Neural cell (in vitro differentiated cells): Measurements from ENCODE around the gene MYO3B. TPM values are rescaled to one million over a fixed set of nuclear protein-coding genes. Genes with fewer than 3 reads are reported as not detected.

Experiments
- H2AFZ ChIP-seq: fragments of 200-600, 300-800 bp; sonication (generic), shearing (Covaris generic); 2 replicates; pipeline ENCODE4 v1.6.0; 2014; ENCODE audit warnings: low read depth, mild to moderate bottlenecking, antibody characterized with exemption, low read length, moderate library complexity
- H3F3A ChIP-seq: fragments of 200-600 bp; shearing (Covaris generic); 2 replicates; pipeline ENCODE4 v1.6.1; 2016; ENCODE audit warnings: mild to moderate bottlenecking, moderate library complexity, mixed read lengths, antibody characterized with exemption, low read length; ENCODE audit not compliant: insufficient read depth, poor library complexity, severe bottlenecking
- H3K27ac ChIP-seq: fragments of 200-600, 300-800 bp; sonication (generic), shearing (Covaris generic); 2 replicates; pipeline ENCODE4 v1.5.1; 2014; ENCODE audit warnings: mild to moderate bottlenecking, low read length, moderate library complexity
- H3K27me3 ChIP-seq: fragments of 300-800, 200-600 bp; sonication (generic), shearing (Covaris generic); 2 replicates; pipeline ENCODE4 v1.6.0; 2014; ENCODE audit warnings: mild to moderate bottlenecking, low read depth, low read length, moderate library complexity; ENCODE audit not compliant: insufficient read depth
- H3K36me3 ChIP-seq: fragments of 300-800, 200-600 bp; sonication (generic), shearing (Covaris generic); 2 replicates; pipeline ENCODE4 v1.5.1; 2014; ENCODE audit warnings: mild to moderate bottlenecking, antibody characterized with exemption, low read length, moderate library complexity; ENCODE audit not compliant: insufficient read depth
- H3K4me2 ChIP-seq: fragments of 300-800, 200-600 bp; sonication (generic), shearing (Covaris generic); 2 replicates; pipeline ENCODE4 v1.6.0; 2014; ENCODE audit warnings: mild to moderate bottlenecking, low read length
- H3K4me3 ChIP-seq: fragments of 300-800, 200-600 bp; sonication (generic), shearing (Covaris generic); 2 replicates; pipeline ENCODE4 v1.5.1; 2014; ENCODE audit warnings: mild to moderate bottlenecking, low read length, moderate library complexity
- H3K79me2 ChIP-seq: fragments of 200-600 bp; shearing (Covaris generic); replicated peaks from 2 replicates; pipeline ENCODE4 v1.6.0; 2014; ENCODE audit warnings: mild to moderate bottlenecking, low read length, moderate library complexity; ENCODE audit not compliant: insufficient read depth
- H3K9ac ChIP-seq: fragments of 300-800, 200-600 bp; sonication (generic), shearing (Covaris generic); 2 replicates; pipeline ENCODE4 v1.6.1; 2016; ENCODE audit warnings: mild to moderate bottlenecking, low read length, mixed read lengths
- H3K9me2 ChIP-seq: fragments of 200-600 bp; shearing (Covaris generic); 2 replicates; pipeline ENCODE4 v1.6.1; 2016; ENCODE audit warnings: mild to moderate bottlenecking, low read length, mixed read lengths; ENCODE audit not compliant: insufficient read depth
- H3K9me3 ChIP-seq: fragments of 200-600, 300-800 bp; sonication (generic), shearing (Covaris generic); 2 replicates; pipeline ENCODE4 v1.6.1; 2016; ENCODE audit warnings: mild to moderate bottlenecking, mixed run types, low read length, moderate library complexity, mixed read lengths
- H4K20me1 ChIP-seq: fragments of 200-600 bp; shearing (Covaris generic); 2 replicates; pipeline ENCODE4 v1.6.1; 2016; ENCODE audit warnings: mild to moderate bottlenecking, mixed run types; ENCODE audit not compliant: insufficient read depth
- CTCF ChIP-seq: fragments of 450-650 bp; IDR thresholded peaks from 2 replicates; pipeline ENCODE4 v1.5.1; 2014; ENCODE audit warnings: antibody characterized with exemption, mild to moderate bottlenecking, moderate library complexity; ENCODE audit not compliant: poor library complexity, severe bottlenecking
- EP300 ChIP-seq: fragments of 450-650 bp; conservative IDR thresholded peaks from 2 replicates; pipeline ENCODE4 v1.6.1; 2014; ENCODE audit warnings: antibody characterized with exemption, mild to moderate bottlenecking, moderate library complexity; ENCODE audit not compliant: poor library complexity, severe bottlenecking
- EZH2 ChIP-seq: fragments of 200-600, 300-800 bp; shearing (Covaris generic), sonication (generic); IDR thresholded peaks from 2 replicates; pipeline ENCODE4 v1.6.1; 2014; ENCODE audit warnings: antibody characterized with exemption, low read length, borderline replicate concordance, mild to moderate bottlenecking; ENCODE audit not compliant: insufficient read depth, poor library complexity, severe bottlenecking
- MXI1 ChIP-seq: fragments of 450-650 bp; conservative IDR thresholded peaks from 2 replicates; pipeline ENCODE4 v1.6.1; 2014; ENCODE audit warnings: antibody characterized with exemption, mild to moderate bottlenecking; ENCODE audit not compliant: poor library complexity, severe bottlenecking
- POLR2AphosphoS5 ChIP-seq: IDR thresholded peaks from 2 replicates; pipeline ENCODE4 v1.6.1; 2012
- RAD21 ChIP-seq: fragments of 450-650 bp; conservative IDR thresholded peaks from 2 replicates; pipeline ENCODE4 v1.6.1; 2014; ENCODE audit warnings: antibody characterized with exemption, mild to moderate bottlenecking, moderate library complexity
- SMC3 ChIP-seq: fragments of 450-650 bp; conservative IDR thresholded peaks from 2 replicates; pipeline ENCODE4 v1.6.1; 2014; ENCODE audit warnings: antibody characterized with exemption, mild to moderate bottlenecking, moderate library complexity; ENCODE audit not compliant: poor library complexity
- TAF1 ChIP-seq: IDR thresholded peaks from 2 replicates; pipeline ENCODE4 v1.6.1; 2012; ENCODE audit warnings: low read depth
- polyA plus RNA-seq: library from polyadenylated mRNA; depleted of rRNA; stranded (reverse); fragments of >200 nt; gene quantifications from 2 replicates; pipeline ENCODE4 v1.2.3, GENCODE V29; 2014
- TF ChIP-seq, protein P1 (sequence below): IDR thresholded peaks from 2 replicates; pipeline ENCODE4 v1.6.1; 2012; ENCODE audit warnings: borderline replicate concordance

The MYO3B gene
- polyA plus RNA-seq, 1 donor from 2014 or later: 0.11 TPM

GRCh38 chr2:170641961-170642360 is 464.0 kb downstream of the MYO3B start:
- no peaks in the 10 kb centered on the region for H4K20me1 ChIP-seq
- no peaks in the 10 kb centered on the region for H3K9me2 ChIP-seq
- H3K27ac ChIP-seq: no peak overlapping the region
- H3K4me2 ChIP-seq: no peak overlapping the region
- H3K9ac ChIP-seq: no peak overlapping the region
- H3K36me3 ChIP-seq: no peaks in the 10 kb centered on the region
- H3K9me3 ChIP-seq: no peaks in the 10 kb centered on the region
- no peak overlapping the region for H2AFZ ChIP-seq
- no peaks in the 10 kb centered on the region for H3K79me2 ChIP-seq
- H3K27me3 ChIP-seq: no peaks in the 10 kb centered on the region
- no peaks in the 10 kb centered on the region for H3F3A ChIP-seq
- TF ChIP-seq, protein P1, sequence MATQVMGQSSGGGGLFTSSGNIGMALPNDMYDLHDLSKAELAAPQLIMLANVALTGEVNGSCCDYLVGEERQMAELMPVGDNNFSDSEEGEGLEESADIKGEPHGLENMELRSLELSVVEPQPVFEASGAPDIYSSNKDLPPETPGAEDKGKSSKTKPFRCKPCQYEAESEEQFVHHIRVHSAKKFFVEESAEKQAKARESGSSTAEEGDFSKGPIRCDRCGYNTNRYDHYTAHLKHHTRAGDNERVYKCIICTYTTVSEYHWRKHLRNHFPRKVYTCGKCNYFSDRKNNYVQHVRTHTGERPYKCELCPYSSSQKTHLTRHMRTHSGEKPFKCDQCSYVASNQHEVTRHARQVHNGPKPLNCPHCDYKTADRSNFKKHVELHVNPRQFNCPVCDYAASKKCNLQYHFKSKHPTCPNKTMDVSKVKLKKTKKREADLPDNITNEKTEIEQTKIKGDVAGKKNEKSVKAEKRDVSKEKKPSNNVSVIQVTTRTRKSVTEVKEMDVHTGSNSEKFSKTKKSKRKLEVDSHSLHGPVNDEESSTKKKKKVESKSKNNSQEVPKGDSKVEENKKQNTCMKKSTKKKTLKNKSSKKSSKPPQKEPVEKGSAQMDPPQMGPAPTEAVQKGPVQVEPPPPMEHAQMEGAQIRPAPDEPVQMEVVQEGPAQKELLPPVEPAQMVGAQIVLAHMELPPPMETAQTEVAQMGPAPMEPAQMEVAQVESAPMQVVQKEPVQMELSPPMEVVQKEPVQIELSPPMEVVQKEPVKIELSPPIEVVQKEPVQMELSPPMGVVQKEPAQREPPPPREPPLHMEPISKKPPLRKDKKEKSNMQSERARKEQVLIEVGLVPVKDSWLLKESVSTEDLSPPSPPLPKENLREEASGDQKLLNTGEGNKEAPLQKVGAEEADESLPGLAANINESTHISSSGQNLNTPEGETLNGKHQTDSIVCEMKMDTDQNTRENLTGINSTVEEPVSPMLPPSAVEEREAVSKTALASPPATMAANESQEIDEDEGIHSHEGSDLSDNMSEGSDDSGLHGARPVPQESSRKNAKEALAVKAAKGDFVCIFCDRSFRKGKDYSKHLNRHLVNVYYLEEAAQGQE: no peak
- TF ChIP-seq POLR2AphosphoS5 (no peak), MXI1 (no peak), TAF1 (no peak), CTCF (no peak), SMC3 (no peak), EP300 (no peak), EZH2 (no peak), RAD21 (no peak)
- H3K4me3 ChIP-seq: no peak overlapping the region

DNA sequence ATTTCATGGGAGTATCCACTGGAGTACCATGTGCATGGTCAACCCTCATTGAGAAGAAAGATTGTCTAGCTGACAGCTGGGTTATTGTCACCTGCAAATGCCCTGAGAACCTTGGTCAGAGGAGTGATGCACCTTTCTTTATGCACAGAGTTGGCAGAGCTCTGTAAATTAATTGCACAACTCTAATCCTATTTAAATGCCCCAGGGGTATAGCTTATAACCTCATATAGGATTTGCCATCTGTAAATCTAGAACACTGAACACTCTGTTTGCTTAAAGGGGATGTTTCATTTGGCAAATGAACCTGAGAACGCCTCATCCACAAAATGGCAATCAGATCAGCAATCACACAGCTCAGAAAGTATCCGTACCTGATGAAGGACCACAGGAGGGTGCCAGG is 465.4 kb downstream of the MYO3B start:
- H3K27me3 ChIP-seq: no peaks in the 10 kb centered on the region
- no peak overlapping the region for H3K4me3 ChIP-seq
- TF ChIP-seq, protein P1: no peak
- no peak for TF ChIP-seq POLR2AphosphoS5
- no peak for TF ChIP-seq EP300
- TF ChIP-seq TAF1: no peak
- no peak for TF ChIP-seq RAD21
- TF ChIP-seq SMC3: no peak
- no peaks in the 10 kb centered on the region for H3K79me2 ChIP-seq
- no peak overlapping the region for H3K9ac ChIP-seq
- no peak overlapping the region for H3K4me2 ChIP-seq
- H3K9me3 ChIP-seq: no peaks in the 10 kb centered on the region
- no peak overlapping the region for H3K27ac ChIP-seq
- H2AFZ ChIP-seq: no peak overlapping the region
- H3K9me2 ChIP-seq: no peaks in the 10 kb centered on the region
- no peaks in the 10 kb centered on the region for H3F3A ChIP-seq
- H4K20me1 ChIP-seq: no peaks in the 10 kb centered on the region
- H3K36me3 ChIP-seq: no peaks in the 10 kb centered on the region
